HG03045 (cell line): ENCODE measurements around the gene ACAP3.
A peak's percentile ranks its signal among the peaks of the same experiment; 100 is the strongest.

ENCODE experiments used
- ATAC-seq: cut with Tn5 transposase; IDR thresholded peaks from one replicate; pipeline ENCODE4 v1.9.1; 2021; ENCODE audit warnings: mild to moderate bottlenecking, moderate library complexity; ENCODE audit not compliant: unreplicated experiment

The ACAP3 gene

DNA sequence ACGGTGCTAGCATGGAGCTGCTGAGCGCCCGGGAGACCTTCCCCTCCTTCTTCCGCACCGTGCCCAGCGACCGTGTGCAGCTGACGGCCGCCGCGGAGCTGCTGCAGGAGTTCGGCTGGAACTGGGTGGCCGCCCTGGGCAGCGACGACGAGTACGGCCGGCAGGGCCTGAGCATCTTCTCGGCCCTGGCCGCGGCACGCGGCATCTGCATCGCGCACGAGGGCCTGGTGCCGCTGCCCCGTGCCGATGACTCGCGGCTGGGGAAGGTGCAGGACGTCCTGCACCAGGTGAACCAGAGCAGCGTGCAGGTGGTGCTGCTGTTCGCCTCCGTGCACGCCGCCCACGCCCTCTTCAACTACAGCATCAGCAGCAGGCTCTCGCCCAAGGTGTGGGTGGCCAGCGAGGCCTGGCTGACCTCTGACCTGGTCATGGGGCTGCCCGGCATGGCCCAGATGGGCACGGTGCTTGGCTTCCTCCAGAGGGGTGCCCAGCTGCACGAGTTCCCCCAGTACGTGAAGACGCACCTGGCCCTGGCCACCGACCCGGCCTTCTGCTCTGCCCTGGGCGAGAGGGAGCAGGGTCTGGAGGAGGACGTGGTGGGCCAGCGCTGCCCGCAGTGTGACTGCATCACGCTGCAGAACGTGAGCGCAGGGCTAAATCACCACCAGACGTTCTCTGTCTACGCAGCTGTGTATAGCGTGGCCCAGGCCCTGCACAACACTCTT lies 24.5 kb upstream of the ACAP3 start:
- ATAC-seq = no peak

DNA sequence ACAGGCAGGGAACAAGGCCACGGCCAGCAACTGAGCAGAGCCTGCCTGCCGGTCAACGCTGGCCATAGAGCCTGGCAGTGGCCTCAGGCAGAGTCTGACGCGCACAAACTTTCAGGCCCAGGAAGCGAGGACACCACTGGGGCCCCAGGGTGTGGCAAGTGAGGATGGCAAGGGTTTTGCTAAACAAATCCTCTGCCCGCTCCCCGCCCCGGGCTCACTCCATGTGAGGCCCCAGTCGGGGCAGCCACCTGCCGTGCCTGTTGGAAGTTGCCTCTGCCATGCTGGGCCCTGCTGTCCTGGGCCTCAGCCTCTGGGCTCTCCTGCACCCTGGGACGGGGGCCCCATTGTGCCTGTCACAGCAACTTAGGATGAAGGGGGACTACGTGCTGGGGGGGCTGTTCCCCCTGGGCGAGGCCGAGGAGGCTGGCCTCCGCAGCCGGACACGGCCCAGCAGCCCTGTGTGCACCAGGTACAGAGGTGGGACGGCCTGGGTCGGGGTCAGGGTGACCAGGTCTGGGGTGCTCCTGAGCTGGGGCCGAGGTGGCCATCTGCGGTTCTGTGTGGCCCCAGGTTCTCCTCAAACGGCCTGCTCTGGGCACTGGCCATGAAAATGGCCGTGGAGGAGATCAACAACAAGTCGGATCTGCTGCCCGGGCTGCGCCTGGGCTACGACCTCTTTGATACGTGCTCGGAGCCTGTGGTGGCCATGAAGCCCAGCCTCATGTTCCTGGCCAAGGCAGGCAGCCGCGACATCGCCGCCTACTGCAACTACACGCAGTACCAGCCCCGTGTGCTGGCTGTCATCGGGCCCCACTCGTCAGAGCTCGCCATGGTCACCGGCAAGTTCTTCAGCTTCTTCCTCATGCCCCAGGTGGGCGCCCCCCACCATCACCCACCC lies 23.6 kb upstream of the ACAP3 start, which contains the start of gene TAS1R3:
Gene TAS1R3, plus strand, starts transcription at position 213 of the 898 bp plus-strand sequence. Its CDS starts 66 bp downstream, at position 279.
- no peak for ATAC-seq

DNA sequence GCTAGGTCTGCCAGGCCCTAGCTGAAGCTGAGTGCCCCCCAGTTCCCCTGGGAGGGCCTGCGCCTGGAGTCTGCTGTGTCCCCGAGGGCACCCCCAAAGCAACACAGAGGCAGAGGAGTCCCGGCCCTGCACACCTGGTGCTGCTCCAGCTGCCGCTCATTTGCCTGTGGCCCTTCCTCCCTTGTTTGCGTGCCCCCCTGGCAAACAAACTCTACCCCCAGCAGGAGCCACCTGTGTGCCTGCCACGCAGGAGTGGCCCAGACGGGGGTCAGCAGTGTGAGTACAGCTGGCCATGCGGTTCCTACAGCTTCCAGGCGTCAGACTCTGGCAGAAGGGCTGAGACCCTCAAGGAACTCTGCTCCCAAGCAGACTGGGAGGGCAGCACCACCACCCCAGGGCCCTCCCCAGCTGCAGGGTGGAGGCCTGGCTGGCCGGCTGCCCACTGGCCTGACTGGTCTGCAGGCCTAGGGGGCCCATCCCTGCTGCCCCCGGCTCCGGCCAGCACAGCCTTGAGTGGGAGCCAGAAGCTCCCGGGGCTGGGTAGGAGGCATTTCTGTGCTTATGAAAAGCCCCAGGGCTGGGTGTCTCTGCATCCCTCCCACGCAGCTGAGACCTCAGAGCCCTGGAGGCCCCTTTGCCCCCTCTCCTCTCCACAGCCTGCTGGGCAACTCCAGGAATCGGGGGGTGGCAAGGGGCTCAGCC lies 22.8 kb upstream of the ACAP3 start:
- no peak for ATAC-seq

DNA sequence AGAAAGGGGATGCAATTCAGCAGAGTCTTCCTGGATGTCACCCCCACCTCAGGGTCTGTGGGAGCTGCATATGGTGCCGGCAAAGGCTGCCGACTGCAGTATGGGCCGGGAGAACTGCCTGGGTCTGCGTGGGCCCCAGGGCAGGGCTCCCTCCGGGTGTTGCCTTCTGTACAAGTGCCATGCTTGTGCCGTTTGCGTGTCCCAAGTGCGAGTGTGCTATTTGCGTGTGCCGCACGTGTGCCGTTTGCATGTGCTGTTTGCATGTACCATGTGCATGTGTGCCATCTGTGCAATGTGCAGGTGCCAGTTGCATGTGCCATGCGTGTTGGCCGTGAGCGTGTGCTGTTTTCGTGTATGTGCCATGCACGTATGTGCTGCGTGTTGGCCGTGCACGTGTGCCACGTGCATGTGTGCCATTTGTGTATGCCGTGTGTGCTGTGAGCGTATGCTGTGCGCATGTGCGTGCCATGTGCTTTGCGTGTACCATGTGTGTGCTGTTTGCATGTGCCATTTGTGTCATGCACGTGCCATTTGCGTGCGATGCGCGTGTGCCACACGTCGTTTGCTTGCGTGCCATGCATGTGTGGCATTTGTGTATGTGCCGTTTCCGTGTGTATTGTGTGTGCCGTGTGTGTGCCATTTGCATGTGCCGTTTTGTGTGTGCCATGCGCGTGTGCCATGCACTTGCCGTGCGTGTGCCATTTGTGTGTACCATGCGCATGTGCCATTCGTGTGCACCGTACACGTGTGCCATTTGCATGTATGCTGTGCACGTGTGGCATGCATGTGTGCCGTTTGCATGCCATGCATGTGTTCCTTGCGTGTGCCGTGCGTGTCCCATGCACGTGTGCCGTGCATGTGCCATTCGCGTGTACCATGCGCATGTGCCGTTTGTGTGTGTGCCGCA lies 21.8 kb upstream of the ACAP3 start:
- ATAC-seq = no peak

DNA sequence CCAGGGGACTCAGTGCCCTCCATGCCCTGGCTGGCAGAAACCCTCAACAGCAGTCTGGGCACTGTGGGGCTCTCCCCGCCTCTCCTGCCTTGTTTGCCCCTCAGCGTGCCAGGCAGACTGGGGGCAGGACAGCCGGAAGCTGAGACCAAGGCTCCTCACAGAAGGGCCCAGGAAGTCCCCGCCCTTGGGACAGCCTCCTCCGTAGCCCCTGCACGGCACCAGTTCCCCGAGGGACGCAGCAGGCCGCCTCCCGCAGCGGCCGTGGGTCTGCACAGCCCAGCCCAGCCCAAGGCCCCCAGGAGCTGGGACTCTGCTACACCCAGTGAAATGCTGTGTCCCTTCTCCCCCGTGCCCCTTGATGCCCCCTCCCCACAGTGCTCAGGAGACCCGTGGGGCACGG lies 20.5 kb upstream of the ACAP3 start:
- no peak for ATAC-seq

DNA sequence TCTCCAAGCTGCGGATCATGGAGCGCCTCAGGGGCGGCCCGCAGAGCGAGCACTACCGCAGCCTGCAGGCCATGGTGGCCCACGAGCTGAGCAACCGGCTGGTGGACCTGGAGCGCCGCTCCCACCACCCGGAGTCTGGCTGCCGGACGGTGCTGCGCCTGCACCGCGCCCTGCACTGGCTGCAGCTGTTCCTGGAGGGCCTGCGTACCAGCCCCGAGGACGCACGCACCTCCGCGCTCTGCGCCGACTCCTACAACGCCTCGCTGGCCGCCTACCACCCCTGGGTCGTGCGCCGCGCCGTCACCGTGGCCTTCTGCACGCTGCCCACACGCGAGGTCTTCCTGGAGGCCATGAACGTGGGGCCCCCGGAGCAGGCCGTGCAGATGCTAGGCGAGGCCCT lies 19.6 kb upstream of the ACAP3 start:
- ATAC-seq = no peak

DNA sequence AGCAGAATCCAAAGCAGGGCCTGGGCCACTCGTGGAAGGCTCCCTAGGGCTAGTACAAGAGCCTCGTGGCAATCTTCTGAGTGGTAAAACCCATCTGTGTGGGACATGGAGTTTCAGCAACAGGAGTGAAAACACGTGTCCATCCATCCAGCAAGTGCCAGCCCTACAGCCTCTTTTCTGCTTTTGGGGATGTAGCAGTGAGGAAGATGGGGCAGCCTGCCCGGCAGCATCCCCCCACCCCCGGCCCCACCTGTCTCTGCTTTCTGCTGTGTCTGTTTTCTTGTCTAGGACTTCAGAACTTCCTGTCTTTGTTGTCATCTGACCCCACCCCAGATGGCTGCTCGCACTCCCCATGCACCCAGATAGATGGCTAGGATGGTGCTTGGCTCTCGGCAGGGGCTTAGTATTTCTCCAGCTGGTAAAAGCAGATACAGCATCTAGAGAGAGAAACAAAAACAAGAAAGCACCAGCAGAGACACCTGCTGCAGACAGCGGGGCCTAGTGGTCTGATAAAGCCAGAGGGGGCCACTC lies 18.4 kb upstream of the ACAP3 start:
- ATAC-seq = no peak

DNA sequence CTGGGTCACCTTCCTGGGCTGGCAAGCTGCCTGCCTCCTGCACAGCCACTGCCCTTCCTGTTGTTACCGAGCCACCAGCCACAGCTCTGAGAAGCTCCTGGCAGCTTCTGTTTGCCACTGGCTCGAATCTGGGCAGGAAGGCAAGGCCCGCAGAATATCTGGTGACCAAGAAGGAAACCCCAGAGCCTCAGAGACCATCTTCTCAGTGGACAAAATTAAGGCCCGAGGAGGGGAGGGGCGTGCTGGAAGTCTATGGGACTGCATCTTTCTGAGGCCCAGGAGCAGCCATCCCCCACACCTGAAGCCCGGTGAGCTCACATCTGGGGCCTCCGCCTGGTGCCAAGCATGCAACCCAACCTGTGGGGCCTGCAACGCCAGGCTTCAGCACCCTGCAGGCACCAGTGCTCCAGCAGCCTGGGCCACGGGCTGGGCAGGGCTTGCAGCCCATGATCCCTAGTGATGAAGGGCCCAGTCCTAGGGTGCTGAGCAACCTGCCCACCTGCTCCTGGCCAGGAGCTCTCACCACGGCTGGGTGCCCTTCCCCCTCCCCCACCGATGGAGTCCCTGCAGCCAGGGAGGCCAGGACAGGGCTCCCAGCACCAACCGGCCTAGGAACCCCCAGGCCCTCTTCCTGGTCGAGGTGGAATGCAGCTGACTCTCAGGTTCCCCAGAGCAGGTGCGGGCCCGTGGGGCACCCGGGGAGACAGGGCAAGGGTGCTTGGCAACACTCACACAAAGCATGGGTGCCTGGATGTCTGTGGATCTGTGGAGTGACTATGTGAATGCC lies 17.8 kb upstream of the ACAP3 start:
- no peak for ATAC-seq

DNA sequence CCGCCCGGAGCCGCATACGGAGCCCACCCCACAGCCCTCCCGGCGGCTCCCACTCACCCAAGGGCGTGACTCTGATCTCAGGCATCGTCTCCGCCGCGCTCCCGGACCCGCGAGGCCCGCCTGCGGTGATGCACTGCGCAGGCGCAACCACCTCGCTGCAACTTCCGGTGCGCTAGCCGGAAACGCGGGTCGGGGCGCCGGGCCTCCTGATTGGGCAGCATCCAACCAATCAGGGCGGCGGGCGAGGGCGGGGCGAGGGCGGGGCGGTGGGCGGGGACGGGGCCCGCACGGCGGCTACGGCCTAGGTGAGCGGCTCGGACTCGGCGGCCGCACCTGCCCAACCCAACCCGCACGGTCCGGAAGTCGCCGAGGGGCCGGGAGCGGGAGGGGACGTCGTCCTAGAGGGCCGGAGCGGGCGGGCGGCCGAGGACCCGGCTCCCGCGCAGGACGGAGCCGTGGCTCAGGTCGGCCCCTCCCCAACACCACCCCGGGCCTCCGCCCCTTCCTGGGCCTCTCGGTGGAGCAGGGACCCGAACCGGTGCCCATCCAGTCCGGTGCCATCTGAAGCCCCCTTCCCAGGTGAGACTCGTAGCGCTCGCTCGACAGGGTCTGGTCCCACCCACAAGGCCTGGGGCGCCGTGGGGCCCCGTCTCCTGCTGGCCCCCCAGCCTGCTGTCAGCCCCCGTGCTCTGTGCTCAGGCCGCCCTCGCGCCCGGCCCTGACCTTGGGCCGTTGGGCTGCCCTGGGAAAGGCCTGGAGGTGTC lies 17.0 kb upstream of the ACAP3 start, which contains the start of the genes CPTP and INTS11:
Gene CPTP, plus strand, starts transcription at position 279 of the 764 bp plus-strand sequence. CDS start 2,109 bp downstream, outside the sequence.
Gene INTS11, minus strand, starts transcription at position 137 of the 764 bp plus-strand sequence. Its CDS starts 52 bp downstream, at position 85.
- ATAC-seq = peak; percentile 64

DNA sequence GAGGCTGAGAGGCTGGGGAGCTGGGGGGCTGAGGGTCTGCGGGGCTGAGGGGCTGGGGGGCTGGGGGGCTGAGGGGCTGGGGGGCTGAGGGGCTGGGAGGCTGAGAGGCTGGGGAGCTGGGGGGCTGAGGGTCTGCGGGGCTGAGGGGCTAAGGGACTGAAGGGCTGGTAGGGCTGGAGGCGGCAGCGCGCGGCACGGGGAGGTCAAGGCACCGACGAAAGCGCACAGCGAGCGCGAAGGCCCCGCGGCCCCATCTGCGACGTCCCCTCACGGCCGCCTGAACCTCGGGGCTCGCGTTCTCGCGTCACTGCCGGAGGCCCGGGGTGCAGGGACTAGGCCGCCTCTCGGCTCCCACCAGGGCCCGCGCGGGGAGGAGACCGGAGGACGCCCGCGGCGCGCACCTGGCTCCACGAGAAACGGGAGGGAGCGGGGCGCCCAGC lies 16.4 kb upstream of the ACAP3 start:
- ATAC-seq = peak; percentile 28

DNA sequence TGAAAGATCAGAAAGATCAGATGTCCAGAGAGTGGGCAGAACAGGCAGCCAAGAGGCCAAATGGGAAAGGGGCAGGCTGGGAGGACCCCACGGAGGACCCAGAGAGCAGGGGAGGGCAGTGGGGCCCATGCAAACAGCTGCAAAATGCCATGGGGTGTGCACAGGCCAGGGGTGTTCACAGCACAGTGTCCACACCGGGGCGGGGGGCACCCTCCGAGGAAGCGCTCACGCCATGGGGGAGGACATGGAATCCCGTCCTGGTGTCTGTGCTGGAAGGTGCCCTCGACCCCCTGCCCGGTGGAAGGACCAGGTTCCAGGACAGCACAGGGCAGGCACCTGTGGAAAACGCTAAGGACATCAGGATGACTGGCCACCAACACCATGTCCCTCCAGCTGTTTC lies 15.2 kb upstream of the ACAP3 start:
- no peak for ATAC-seq

DNA sequence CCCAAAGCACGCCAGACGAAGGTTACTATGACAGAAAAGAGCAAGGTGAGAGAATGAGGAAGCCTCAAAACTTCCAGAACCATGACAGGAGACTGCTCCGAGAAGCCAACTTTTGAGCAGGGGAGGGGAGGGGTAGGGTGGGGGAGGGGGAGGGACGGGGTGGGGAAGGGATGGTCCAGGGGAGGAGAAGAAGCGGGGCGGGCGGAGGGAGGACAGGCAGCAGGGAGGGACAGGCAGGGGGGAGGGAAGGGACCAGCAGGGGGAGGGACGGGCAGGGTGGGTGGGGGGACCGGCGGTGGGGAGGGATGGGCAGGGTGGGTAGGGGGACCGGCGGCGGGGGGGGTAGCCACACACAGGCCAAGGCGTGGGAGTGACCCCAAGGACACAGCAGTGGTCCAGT lies 14.7 kb upstream of the ACAP3 start:
- no peak for ATAC-seq

DNA sequence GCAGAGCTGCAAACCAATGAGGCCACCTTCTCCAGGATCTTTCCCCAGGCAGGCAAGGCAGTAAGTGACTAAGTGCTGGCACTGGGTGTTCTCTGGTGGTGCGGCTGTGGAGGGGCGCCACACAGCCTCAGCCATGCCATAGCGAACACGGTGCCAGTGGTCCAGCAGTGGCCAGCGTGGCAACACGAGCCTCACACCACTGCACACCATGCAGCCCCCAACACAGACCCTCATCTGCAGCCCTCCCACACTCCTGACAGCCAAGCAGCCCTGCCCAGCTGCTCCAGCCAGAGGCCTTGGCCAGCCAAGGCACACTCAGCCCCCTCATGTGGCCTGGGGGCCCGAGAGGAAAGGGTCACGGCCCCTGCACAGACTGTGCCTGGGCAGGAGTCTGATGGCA lies 13.7 kb upstream of the ACAP3 start:
- ATAC-seq = no peak

DNA sequence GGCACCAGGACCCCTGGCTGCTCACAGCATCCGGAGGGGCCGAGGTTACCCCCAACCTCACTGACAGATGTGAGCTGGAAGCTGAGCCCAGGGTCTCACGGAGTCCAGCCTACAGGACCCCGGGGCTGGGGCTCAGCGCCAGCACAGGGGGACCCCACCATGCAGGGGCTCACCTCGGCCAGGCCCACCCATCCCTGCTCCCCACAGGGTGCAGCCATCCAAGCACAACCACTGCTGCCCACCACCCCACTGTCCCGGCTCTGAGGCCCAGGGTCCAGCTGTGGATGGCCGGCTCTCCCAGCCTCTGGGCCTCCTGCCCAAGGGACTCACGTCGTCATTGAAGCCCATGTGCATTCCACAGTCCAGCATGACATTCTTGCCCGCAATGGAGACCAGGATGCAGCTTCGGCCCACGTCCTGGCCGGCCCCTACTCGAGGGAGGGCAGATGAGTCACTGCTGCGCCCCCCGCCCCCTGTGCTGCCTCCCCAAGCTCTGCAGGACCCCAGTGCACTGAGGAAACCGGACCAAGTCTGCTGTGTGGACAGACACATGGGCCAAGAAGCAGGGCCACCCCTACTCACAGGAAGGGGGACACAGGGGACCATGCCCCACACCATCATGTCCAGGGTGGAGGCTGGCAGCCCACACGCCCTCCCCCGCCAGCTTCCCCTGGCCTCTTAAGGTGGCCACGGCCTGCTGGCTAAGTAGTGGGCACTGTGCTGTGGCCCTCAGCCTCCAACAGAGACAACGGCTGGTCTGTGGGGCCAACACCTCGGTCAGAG lies 13.1 kb upstream of the ACAP3 start:
- ATAC-seq = no peak

DNA sequence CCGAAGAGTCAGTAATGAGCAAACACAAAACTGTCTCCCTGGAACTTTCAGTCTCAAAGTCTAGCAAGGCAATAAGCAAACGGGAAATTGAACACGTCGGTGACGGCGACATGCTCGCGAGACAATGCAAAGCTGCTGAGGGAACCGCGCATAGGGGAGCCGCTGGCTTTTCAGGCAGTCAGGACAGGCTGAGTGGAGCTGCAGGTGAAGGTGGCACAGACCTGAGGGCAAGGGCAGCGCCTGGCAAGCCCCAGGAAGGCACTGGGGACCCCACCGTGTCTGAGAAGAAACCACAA lies 11.9 kb upstream of the ACAP3 start:
- no peak for ATAC-seq

DNA sequence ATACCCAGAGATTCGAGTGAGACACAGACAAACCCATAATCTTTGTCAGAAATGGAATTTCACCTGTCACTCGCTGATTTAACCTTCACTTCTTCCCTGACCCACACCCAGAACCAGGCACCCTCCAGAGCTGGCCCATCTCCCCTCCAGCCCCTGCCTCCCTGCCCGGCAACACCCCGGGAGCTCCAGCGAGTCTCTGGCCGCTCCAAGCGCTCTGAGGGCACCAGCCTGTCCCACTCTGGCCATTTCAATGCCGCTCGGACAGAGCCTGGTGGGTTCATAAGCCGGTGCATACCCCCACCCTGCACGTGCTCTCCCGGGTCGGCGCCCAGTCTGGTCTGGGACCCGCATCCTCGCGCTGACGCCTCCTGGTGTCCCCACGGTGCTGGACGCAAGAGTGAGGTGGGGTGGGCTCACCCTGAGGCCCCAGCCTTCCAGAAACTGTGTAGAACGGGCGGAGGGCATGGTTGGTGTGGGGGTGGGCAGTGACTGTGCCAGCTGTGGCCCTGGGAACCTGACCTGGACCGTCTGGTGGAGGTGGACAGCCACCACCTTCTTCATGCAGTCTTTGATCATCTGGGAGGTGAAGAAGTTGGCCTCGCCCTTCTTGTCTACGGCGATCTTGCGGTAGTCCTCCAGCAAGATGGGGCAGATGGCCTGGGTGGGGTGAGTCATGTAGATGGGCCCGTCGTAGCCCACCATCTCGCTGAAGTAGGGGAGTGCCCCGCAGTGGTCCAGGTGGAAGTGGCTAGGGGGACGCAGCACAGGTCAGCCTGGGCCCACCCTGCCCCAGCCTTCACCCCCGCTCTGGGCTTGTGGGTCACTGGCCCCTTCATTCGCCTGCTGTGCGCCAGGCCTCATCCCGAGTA lies 11.3 kb upstream of the ACAP3 start:
- no peak for ATAC-seq

DNA sequence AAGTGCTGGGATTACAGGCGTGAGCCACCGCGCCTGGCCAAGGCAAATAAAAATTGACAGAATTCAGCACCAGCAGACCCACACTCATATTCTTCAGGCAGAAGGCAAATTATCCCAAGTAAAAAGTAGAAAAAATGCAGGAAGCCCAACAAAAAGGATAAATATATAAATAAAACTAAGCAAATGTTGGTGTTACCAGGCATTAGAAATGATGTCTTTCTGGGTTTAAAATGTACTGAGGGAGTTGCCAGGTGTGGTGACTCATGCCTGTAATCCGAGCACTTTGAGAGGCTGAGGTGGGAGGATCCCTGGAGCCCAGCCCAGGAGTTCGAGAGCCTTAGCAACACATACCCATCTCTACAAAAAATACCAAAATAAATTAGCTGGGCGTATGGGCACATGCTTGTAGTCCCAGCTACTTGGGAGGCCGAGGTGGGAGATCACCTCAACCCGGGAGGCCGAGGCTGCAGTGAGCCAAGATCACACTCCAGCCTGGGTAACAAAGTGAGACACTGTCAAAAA lies 10.5 kb upstream of the ACAP3 start:
- no peak for ATAC-seq
